ENCODE results near the gene TEX13B.

DNA sequence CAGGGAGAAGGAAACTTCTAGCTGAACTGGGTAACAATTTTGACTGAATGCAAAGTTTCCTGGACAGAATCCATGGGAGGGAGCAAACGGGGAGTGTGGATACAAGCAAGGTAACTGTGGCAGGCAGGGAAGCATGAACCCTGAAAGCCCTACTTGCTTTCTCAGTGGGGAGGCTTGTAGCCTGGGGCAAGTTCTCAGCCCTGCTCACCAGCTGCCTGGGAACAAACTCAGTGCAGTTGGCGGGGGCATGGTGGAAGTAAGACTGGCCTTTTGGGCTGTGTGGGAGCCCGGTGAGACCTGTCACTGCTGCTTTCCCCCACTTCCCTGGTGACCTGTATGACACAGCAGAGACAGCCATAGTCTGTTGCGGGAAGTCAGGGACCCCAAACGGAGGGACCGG lies 14.0 kb upstream of the TEX13B start:
- TF ChIP-seq POLR2A (IDR thresholded peaks at IDR 0.05; ENCODE audit: low read length) (no peak), GATA1 (IDR thresholded peaks at IDR 0.05; ENCODE audit: low read depth, low read length) (no peak)

All from erythroblast (primary cell).